Measurements from ENCODE around the gene RXRA.

Gene RXRA

DNA sequence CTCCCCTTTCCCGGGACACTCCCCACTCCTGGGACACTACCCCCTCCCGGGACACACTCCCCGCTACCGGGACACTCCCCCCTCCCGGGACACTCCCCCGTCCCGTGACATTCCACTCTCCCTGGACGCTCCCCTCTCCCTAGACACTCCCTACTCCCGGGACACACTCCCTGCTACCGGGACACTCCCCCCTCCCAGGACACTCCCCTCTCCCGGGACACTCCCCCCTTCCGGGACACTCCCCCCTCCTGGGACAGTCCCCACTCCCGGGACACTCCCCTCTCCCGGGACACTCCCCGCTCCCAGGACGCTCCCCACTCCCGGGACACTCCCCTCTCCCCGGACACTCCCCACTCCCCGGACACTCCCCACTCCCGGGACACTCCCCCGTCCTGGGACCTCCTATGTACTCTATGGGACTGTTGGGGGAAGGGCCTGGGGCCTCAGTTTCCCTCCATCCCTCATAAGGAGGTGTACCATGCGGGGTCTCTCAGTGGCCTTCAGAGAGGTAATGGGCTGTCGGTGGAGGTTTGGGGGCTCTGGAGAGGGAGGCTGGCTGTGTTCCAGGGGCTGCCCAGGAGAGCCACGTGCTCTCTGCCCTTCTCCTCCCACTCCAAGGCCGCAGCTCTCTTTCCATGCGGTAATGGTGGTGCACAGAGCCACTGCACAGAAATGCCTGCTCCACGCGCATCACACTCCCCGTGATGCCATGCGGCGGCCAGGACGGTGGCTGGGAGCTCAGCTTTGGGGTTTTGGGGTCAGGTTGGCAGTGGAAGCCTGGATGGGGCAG, 96.2 kb downstream of the RXRA start:
- DNase-seq: no peak

DNA sequence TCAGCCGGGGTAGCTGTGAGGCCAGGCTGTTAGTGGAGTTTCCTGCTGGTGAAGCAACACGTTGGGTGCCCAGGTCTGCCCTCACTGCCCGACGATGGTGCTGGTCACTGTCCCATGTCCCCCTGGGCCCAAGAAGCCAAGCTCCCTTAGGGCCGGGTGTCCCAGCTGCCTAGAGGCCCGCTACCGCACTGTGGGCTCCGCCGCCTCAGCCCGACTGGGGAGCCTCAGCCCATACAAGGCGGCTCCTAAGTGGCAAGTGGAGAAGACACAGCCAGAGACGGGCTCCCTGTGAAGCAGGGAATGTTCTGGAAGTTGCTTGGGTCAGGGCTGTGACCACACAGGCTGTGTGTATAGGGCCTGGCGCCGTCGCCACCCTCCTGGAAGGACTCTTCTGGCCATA, 96.9 kb downstream of the RXRA start:
- no peak for DNase-seq

DNA sequence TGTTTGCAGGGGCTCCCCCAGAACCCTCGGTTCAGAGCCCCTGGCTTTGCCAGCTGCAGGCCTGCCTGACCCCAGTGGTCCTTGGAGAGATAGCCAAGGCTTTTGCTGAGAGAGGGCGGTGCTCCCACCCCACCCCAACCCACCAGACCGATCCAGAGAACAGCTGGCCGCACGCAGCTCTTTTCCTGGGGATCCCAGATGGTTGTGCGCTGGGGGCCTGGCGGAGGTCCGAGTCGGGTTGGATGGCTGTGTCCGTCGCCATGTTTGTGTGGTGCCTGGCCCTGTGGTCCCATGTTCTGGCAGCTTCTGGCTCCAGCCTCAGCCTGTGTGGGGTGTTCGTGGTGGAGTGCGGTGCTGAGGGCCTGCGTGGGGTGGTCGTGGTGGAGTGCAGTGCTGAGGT, 97.5 kb downstream of the RXRA start:
- no peak for DNase-seq

DNA sequence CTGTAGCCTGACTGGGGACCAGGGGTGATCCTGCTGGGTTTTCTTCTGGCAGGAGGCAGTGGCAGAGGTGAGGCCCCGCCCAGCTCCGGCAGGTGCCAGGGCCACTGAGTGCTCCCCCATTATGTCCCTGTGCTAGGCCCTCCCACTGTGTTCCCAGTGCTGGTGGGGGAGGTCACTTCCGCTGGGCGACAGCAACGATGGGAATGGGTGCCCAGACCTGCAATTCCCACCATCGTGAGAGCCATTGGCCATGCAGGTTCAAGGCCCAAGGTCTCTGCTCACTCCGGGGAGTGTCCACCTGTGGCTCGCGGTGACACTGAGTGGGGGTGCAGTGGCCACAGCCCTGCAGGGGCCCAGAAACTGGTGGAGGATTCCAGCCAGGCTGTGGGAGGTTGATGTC, 98.6 kb downstream of the RXRA start:
- no peak for DNase-seq

DNA sequence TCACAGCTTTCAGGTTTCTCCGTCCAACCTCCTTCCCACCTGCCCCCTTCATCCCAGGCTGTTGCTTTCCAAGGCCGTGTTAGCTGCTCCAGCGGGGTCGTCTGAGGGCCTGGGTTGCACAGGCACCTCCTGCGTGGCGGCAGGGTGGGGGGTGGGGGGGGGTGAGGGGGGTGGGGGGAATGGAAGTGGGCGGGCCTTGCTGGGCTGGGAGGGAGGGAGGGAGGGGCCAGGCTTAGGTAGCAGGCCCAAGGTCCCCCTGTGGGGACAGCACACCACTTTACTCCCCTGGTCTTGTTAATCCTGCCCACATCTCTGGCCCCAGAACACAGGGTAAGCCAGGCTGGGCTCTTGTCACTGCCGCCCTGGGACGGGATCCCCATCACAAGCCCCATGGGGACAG, 99.1 kb downstream of the RXRA start:
- no peak for DNase-seq

DNA sequence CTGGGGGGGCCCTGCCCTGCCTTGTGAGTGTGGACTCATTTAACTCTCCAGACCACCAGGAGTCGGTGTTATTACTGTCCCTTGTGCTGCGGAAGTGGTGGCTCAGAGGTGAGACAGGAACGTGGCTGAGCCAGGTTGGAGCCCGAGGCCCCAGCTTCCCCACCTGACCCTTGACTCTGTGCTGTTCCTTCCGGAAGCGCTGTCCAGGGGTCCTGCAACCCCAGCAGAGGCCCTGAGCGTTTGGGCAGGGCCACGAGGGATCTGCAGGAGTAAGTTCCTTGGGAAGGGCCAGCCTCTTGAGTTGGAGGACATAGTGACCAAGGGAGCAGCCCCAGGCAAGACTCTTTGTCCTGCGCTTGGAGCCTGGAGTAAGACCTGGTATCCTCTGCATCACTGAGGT, 99.6 kb downstream of the RXRA start:
- DNase-seq: no peak

DNA sequence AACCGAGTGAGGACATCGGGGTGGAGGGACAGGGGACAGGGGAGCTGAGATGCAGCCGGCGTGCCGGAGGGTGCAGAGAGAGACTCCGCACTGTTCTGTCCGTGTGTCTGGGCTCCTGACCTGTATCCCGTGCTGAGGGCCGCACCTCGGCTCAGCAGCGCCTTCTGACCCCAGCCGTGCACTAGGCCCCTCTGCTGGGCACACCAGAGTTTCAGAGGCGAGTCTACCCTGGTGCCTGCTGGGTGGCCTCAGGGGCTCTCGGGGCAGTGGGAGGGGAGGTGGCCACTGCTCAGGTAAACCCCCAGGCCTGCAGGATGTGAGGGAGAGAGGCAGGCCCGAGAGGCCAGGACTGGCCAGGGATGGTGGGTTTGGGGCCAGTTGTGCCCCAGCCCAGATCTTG, 100.2 kb downstream of the RXRA start:
- DNase-seq: no peak

DNA sequence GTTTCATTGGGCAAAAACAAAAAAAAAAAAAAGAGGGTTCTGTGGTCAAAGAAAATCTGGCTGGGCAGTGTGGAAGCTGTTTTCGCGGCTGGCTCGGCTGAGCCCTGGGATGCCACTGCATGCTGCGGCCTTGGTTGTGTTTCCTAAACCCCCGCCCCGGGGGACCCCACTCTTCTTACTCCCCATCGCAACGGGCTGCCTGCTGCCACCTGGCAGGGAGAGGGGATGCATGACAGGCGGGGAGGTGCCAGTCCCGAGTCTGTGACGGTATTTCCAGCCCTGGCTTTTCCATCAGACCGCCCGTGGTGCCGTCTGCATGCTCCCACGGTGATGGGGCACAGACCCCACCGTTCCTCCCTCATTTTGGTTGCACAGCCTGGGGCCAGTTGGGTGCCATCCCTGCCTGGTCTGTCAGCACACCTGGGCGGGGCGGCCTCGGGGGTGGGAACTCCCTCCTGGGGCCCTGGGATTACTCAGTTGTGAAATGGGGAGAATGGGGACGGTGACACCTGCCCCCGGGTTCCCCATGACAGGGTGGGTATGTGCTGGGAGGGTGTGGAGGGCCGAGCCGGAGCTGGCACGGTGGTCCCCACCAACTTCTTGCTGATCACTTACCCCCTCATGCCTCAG, 101.0 kb downstream of the RXRA start:
- DNase-seq: no peak

DNA sequence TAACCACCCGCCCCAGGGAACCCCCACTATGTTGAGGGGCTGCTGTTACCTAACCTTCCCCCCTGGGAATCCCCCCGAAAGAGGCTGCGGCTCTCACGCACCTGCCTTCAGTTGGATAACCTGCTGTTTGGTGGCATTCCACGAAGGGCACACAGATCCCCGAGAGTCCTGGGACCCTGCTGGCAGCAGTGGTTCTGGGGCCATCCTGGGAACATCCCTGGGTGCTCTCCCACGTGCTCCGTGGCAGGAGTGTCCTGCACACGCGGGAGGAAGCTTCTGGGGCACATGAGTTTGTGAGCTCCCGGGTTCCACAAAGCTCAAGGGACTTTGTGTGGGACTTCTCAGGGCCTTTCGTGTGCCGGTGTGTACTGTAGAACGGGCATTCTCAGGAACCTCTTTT, 102.3 kb downstream of the RXRA start:
- no peak for DNase-seq

DNA sequence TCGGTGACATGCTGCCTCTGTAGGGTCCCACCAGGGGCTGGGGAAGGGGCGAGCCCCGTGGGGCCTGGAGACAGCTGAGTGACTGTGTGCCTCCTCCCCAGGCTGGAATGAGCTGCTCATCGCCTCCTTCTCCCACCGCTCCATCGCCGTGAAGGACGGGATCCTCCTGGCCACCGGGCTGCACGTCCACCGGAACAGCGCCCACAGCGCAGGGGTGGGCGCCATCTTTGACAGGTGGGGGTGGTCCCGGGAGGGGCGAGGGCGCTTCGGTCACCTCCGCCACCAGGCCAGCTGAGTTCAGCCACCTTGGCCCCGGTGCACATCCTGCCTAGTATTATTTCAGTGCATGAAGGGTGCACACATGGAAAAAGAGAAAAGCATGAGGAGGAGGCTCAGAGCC, 102.8 kb downstream of the RXRA start:
- no peak for DNase-seq

DNA sequence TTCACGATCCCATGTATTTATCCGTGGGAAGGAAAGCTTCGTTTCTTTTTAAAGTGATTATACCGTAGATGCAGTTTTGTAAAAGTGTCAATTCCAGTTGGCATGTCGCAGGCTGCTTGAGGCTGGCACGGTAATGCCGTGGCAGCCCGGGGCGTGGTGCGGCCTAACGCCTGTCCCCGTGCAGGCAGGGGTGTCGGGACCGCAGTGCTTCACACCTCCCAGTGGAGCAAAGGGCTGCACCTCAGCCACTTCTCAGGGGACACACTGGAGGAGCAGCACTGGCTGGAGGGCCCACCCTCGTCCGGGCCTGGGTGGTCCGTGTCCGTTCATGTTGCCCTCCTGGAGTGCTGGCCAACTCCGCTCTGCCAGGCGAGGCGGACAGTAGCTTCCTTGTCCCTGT, 103.2 kb downstream of the RXRA start:
- DNase-seq: no peak

DNA sequence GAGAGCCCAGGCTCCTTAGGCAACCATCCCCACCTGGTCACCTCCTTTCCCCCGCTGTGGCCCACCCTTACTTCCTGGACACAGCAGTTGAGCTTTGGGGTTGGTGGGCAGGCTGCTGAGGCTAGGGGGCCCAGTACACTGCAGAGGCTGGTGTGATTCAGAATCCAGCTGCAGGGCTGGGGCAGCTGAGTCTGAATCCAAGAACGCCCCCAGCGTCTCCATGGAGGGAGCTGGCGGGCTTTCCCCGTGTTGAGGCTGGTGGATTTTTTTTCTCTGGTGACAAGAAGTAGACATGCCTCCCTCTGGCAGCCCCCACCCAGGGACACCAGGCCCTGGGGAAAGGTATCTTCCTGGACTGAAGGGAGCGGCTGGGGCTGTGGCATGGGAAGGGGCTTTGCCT, 104.8 kb downstream of the RXRA start:
- DNase-seq: no peak

DNA sequence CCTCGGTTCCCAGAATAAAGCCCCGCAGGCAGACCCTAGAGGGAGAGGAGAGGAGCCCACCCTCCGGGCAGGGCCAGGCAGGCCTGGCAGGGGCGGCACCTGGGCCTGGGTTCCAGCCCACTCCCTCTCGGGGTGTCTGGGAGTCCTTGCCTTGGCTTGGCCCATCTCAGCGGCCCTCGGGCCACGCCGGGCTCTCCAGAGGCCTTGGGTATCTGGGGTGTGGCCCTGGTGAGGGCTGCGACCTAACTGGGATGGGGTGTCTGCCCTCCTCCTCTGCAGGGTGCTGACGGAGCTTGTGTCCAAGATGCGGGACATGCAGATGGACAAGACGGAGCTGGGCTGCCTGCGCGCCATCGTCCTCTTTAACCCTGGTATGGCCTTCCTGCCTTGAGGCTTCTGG, 105.4 kb downstream of the RXRA start:
- no peak for DNase-seq

DNA sequence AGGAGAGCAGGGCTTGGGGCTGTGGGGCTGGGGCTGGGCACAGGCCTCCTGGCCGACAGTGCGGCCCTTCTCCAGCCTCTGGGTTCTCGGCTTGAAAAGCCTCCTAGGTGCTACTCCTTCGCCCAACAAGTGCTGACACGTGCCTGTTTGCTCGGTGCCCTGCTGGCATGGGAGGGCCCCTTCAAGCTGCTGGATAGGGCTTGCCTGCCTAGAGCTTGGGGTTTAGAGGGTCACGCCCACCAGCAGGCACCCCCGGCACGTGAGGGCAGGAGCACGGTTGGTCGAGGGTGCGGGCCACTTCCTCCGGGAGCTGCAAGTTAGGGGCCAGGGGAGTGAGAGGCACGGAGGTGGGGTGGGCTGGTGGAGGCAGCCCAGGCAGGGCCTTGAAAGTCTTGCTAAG, 106.2 kb downstream of the RXRA start:
- no peak for DNase-seq

DNA sequence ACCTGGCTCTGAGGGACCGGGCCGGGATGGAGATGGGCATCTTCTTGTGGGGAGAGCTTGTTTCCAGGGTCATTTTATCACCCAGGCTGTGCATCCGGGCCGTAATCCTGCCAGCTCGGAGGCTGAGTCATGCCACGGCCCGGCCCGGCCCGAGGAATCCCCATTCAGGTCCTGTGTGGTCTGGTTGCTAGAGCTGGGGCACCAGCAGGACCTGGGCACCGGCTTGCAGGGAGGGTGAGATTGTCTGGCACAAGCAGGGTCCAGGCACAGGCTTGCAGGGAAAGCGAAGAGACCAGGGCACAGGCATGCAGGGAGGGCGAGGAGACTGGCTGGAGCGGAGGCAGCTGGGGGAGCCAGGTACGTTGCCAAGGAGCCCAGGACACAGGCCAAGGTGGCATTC, 106.8 kb downstream of the RXRA start:
- no peak for DNase-seq

DNA sequence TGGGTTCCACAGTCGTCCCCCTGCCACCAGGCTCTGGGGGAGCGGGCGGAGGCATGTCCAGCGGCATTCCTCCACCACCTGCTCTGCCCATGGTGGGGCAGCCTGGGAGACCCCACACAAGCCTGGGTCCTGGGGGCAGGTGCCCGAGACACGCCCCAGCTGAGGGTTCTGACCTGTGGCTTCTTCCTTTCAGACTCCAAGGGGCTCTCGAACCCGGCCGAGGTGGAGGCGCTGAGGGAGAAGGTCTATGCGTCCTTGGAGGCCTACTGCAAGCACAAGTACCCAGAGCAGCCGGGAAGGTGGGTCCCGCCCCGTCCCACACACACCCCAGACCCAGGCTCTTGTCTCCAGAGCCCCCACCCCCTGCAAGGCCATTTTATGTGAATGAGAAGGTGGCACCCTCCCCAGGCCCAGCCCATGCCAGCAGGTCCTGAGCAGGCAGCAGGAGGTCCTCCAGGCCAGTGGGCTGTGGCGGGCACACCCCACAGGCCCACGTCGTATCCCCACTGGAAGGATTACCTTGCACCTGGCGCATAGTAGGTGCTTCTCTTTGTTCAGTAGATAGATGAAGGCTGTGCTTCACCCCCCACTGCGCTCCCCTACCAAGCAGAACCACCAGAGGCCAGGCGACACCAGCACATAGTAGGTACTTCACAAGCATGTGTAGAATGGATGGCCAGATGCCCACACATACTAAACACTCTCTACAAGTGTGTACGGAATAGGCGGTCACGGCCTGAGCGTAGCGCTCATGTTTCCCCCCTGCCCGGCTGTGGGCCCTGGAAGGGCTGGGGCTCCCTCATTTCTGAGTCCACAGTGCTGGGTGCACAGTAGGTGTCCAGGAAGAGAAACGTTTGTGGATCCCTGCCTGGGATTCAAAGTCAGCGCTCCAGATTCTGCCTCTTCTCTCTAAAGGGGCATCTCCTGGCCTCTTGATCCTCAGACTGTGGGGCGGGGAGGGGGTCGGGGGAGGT, 107.9 kb downstream of the RXRA start:
- no peak for DNase-seq

DNA sequence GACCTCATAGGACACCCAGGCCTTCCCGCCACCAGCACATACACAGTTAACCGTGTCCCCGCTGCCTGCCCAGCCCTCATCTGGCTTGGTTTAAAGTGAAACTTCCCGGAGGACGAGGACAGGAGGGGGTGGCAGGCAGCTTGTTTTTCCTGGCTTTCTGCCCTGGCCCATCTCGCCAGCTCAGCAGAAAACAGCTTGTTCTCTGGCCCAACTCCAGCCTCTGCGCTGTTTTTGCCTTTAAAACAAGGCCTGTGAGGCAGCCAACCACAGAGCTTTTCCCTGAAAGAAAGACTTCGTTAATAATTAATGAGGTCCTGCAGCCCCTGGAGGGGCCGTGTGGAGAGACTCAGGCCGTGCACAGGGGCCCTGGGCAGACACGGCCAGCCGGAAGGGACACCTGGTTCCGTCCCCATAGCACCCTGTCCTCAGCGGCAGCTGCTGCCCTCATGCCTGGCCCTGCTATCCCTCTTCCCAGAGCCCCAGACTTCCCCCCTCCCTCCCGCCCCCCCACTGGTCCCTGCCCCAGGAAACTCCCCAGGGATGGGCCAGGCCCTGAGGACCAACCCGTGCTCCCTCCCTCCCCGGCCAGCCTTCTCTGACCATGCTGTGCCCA, 108.7 kb downstream of the RXRA start:
- no peak for DNase-seq

DNA sequence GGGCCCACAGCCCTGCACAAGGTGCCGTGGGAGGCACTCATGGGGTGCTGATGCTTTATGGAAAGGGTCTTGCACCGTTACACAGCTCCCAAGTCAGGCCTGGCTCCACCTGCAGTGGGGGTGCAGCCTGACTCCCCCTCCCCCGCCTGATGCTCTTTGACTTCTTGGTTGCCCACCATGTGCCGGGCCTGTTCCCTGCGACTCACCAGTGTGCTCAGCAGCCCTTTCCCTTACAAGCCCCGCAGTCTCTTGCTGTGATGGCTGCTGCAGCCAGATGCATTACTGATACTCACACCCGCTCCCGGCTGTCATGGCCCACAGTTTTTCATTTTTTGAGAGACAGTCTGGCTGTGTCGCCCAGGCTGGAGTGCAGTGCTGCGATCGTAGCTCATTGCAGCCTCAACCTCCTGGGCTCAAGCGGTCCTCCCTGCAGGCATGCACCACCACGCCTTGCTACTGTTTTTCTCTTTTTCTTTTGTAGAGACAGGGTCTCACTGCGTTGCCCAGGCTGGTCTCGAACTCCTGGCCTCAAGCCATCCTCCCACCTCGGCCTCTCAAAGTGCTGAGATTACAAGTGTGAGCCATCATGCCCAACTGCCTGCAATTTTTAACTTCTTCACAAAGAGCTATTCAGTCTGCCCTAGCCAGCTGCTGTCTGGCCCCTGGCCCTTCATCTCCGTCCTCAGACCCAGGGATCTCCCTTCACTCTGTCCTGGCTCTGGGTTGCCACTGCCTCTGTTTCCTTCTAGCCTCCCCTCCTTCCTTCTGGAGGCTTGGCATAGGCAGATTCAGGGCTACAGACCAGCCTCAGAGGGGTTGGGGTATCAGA, 109.5 kb downstream of the RXRA start:
- no peak for DNase-seq

DNA sequence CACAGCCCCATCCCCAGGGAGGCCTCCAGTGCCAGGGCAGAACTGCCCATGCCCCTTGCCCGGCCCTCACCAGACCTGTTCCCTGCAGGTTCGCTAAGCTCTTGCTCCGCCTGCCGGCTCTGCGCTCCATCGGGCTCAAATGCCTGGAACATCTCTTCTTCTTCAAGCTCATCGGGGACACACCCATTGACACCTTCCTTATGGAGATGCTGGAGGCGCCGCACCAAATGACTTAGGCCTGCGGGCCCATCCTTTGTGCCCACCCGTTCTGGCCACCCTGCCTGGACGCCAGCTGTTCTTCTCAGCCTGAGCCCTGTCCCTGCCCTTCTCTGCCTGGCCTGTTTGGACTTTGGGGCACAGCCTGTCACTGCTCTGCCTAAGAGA, 110.1 kb downstream of the RXRA start:
- no peak for DNase-seq

DNA sequence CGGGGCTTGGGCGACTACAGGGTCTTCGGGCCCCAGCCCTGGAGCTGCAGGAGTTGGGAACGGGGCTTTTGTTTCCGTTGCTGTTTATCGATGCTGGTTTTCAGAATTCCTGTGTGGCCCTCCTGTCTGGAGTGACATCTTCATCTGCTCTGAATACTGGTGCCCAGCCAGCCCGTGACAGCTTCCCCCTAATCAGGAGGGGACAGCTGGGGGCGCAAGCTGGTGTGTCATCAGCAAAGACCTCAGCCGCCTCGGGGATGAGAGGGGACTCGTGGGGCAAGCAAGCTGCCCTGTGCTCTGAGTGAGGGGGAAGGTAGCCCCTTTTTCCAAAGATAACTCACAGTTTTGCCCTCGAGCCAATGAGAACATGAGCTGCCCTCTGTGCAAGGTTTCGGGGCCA, 110.7 kb downstream of the RXRA start:
- no peak for DNase-seq

DNA sequence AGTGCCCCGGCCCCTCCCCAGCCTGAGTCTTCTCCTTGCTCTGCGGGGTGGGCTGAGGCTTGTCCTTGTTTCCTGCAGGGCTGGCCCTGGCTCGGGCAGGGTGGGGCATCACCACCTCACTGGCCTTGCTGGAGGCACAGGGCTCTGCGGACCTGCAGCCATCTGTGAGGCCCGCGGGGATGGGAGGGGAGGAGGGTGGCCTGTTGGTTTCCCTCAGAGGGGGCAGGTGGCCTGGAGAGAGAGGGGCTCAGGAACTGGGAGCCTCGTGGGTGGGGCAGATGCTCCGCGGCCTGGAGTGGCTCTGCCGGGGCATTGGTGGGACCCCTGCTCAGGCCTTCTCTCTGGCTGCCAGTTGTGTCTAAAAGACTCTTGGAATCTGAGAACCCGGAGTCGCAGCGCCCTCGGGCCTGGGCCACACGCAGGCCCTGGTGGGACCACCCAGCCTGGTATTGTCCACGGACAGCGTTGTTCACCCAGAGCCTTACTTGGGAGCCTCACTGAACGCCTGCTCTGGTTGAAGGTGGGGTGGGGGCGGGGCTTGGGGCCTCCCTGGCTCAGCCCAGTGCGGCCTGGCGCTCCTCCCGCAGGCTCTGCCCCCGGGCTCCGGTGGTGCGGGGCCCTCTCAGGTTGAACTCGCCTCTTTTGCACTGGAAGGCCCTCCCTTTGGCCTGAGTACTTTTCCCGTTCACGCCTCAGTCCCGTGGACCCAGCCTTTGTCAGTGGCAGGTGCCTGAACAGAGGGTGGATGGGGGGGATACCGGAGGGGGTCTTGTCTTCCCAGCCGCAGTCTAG, 111.3 kb downstream of the RXRA start:
- DNase-seq: no peak

Measured in activated CD4-positive, alpha-beta T cell treated with anti-CD3 and anti-CD28 coated beads, Interleukin-2, amount 50 U/mL, for 4 hours (primary cell).